SU-DHL-6 (cell line): ENCODE data around the gene RNF180.

Experiments
- EZH2phosphoT487 ChIP-seq: fragments of 200-600 bp; sonication (generic), shearing (Covaris generic); conservative IDR thresholded peaks from 2 replicates; pipeline ENCODE4 v1.6.1; 2018; ENCODE audit warnings: mild to moderate bottlenecking, antibody characterized with exemption, low read length, moderate library complexity, mixed read lengths
- TF ChIP-seq, protein P1 (sequence below): fragments of 200-600 bp; sonication (generic); IDR thresholded peaks from one replicate; pipeline ENCODE4 v1.5.1; 2017; ENCODE audit warnings: antibody characterized with exemption, mild to moderate bottlenecking, low read length, moderate library complexity; ENCODE audit not compliant: insufficient read depth, poor library complexity, severe bottlenecking

DNA sequence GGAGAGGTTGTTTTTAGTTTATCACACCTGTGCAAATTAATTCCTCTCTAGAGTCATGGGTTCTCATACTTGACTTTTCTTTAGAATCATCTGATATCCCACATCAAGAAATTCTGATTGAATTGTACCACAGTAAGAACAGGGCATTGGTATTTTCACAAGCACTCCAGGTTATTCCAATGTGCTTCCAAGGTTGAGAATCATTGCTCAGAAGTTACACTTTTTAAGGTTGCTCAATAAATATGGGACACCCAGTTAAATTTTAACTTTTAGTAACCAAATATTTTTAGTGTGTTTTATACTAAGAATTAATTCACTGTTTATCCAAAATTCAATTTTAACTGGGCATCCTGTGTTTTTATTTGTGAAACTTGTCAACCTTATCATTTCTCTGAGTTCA lies 2.5 kb upstream of the RNF180 start:
- no peak for TF ChIP-seq EZH2phosphoT487
- TF ChIP-seq, protein P1, sequence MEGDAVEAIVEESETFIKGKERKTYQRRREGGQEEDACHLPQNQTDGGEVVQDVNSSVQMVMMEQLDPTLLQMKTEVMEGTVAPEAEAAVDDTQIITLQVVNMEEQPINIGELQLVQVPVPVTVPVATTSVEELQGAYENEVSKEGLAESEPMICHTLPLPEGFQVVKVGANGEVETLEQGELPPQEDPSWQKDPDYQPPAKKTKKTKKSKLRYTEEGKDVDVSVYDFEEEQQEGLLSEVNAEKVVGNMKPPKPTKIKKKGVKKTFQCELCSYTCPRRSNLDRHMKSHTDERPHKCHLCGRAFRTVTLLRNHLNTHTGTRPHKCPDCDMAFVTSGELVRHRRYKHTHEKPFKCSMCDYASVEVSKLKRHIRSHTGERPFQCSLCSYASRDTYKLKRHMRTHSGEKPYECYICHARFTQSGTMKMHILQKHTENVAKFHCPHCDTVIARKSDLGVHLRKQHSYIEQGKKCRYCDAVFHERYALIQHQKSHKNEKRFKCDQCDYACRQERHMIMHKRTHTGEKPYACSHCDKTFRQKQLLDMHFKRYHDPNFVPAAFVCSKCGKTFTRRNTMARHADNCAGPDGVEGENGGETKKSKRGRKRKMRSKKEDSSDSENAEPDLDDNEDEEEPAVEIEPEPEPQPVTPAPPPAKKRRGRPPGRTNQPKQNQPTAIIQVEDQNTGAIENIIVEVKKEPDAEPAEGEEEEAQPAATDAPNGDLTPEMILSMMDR = no peak
